Keratinocyte (primary cell): Measurements from ENCODE around the gene ZFYVE19. TPM values are rescaled to one million over a fixed set of nuclear protein-coding genes. Genes with fewer than 3 reads are reported as not detected.

Experiments used
- DNase-seq: peaks from one replicate; pipeline ENCODE4 v3.0.0-alpha.2; 2011; ENCODE audit warnings: low read depth, missing footprints, low spot score
- FAIRE-seq: peaks from 2 replicates; lab custom pipeline; 2011; peaks lifted over from hg19 to GRCh38; lab: Jason Lieb, UNC
- H2AFZ ChIP-seq: 2 replicates; pipeline ENCODE4 v1.6.0; 2012; ENCODE audit warnings: low read length, control low read depth, inconsistent platforms; ENCODE audit not compliant: control insufficient read depth
- H3K27ac ChIP-seq: 2 replicates; pipeline ENCODE4 v1.5.1; 2011; ENCODE audit warnings: low read length; ENCODE audit not compliant: control insufficient read depth, insufficient read depth
- H3K27me3 ChIP-seq: 3 replicates; pipeline ENCODE4 v1.6.0; 2011; ENCODE audit warnings: low read length; ENCODE audit not compliant: control insufficient read depth, insufficient read depth; ENCODE audit errors: extremely low read depth
- H3K36me3 ChIP-seq, 2 experiments: 2 replicates in 1 of 2; 3 replicates in 1 of 2; pipeline ENCODE4 v1.5.1; 2011; ENCODE audit warnings: low read length in 2 of 2, mild to moderate bottlenecking in 1 of 2; ENCODE audit not compliant: control insufficient read depth in 2 of 2, insufficient read depth in 2 of 2; ENCODE audit errors: extremely low read depth in 1 of 2
- H3K4me1 ChIP-seq: 3 replicates; pipeline ENCODE4 v1.5.1; 2011; ENCODE audit warnings: low read length; ENCODE audit not compliant: control insufficient read depth, insufficient read depth; ENCODE audit errors: extremely low read depth
- H3K4me2 ChIP-seq: 3 replicates; pipeline ENCODE4 v1.6.0; 2011; ENCODE audit warnings: low read depth, low read length; ENCODE audit not compliant: control insufficient read depth, insufficient read depth; ENCODE audit errors: extremely low read depth
- H3K4me3 ChIP-seq, 3 experiments: fragments of 200-600 bp in 1 of 3; sonication (generic) in 1 of 3; 2 replicates in 2 of 3; 3 replicates in 1 of 3; pipeline ENCODE4 v1.5.1; 2011 to 2016; ENCODE audit warnings: low read length in 3 of 3, mild to moderate bottlenecking in 3 of 3, control low read depth in 2 of 3, inconsistent platforms in 1 of 3, low read depth in 1 of 3, mixed read lengths in 1 of 3, mixed run types in 1 of 3, moderate library complexity in 1 of 3; ENCODE audit not compliant: control insufficient read depth in 2 of 3, insufficient read depth in 2 of 3; ENCODE audit errors: extremely low read depth in 1 of 3
- H3K79me2 ChIP-seq: 2 replicates; pipeline ENCODE4 v1.6.0; 2012; ENCODE audit warnings: low read length; ENCODE audit not compliant: control insufficient read depth, insufficient read depth
- H3K9ac ChIP-seq: 3 replicates; pipeline ENCODE4 v1.6.0; 2011; ENCODE audit warnings: low read length; ENCODE audit not compliant: control insufficient read depth, insufficient read depth; ENCODE audit errors: extremely low read depth
- H3K9me1 ChIP-seq: 3 replicates; pipeline ENCODE4 v1.6.0; 2011; ENCODE audit warnings: low read length; ENCODE audit not compliant: control insufficient read depth, insufficient read depth; ENCODE audit errors: extremely low read depth
- H3K9me3 ChIP-seq: 2 replicates; pipeline ENCODE4 v1.5.1; 2012; ENCODE audit warnings: low read depth, low read length; ENCODE audit not compliant: control insufficient read depth
- H4K20me1 ChIP-seq: 3 replicates; pipeline ENCODE4 v1.6.0; 2011; ENCODE audit warnings: low read length; ENCODE audit not compliant: control insufficient read depth, insufficient read depth; ENCODE audit errors: extremely low read depth
- CTCF ChIP-seq, 3 experiments: IDR thresholded peaks in 1 of 3; conservative IDR thresholded peaks in 1 of 3; optimal IDR thresholded peaks in 1 of 3; 2 replicates in 2 of 3; 3 replicates in 1 of 3; pipeline versions ENCODE3 to v1.5.1; 2011; ENCODE audit warnings: low read length in 3 of 3, mild to moderate bottlenecking in 3 of 3, moderate library complexity in 2 of 3, control low read depth in 1 of 3, inconsistent platforms in 1 of 3; ENCODE audit not compliant: insufficient read depth in 2 of 3; ENCODE audit errors: extremely low read depth in 1 of 3
- EZH2 ChIP-seq: IDR thresholded peaks from one replicate; pipeline ENCODE4 v1.6.1; 2012; ENCODE audit warnings: inconsistent platforms, mild to moderate bottlenecking, low read length, moderate library complexity
- dilution Hi-C: fragments of 300-500 bp; cut with MboI; formaldehyde crosslinking; loops from one replicate; pipeline ENCODE4 v1.7.0; 2020; ENCODE audit warnings: low sequenced_read_pairs; ENCODE audit not compliant: extremely low pct_ligation_motif_present
- polyA plus RNA-seq, 5 experiments: library from polyadenylated mRNA; depleted of rRNA in 3 of 5; stranded (reverse) in 3 of 5; stranded (forward) in 1 of 5; unstranded in 1 of 5; fragments of >200 nt; gene quantifications; 1 replicate in 1 of 5; 2 replicates in 3 of 5; 3 replicates in 1 of 5; pipeline versions ENCODE4 v1.2.1 to v1.2.3, GENCODE V29; 2011 to 2012; ENCODE audit warnings: missing spikeins in 2 of 5, low read depth in 1 of 5, low replicate concordance in 1 of 5

The ZFYVE19 gene
- polyA plus RNA-seq, 1 donor (not counting 4 experiments of a cell fraction or from before 2014, with no cell fraction given) = 19.0 TPM

GRCh38 chr15:40799523-40799922, 7.4 kb upstream of the ZFYVE19 start:
- TF ChIP-seq CTCF (optimal IDR thresholded peaks at IDR 0.05 in 1 of 3, IDR thresholded peaks at IDR 0.05 in 1 of 3, conservative IDR thresholded peaks at IDR 0.05 in 1 of 3; ENCODE audit: extremely low read depth in 1 of 3, insufficient read depth in 2 of 3, low read length in 3 of 3) = no peak
- TF ChIP-seq EZH2 = no peak
- no peaks in the 10 kb centered on the region for H3K9me1 ChIP-seq
- DNase-seq (no peak), FAIRE-seq (no peak)
- no peaks in the 10 kb centered on the region for H4K20me1 ChIP-seq
- no peak overlapping the region for H3K9ac ChIP-seq
- peaks cover 3 to 4% of the 10 kb centered on the region in 2 experiments for H3K36me3 ChIP-seq
- H3K27me3 ChIP-seq = no peaks in the 10 kb centered on the region
- H3K9me3 ChIP-seq = no peaks in the 10 kb centered on the region
- no peak overlapping the region for H3K4me3 ChIP-seq
- no peak overlapping the region for H2AFZ ChIP-seq
- H3K79me2 ChIP-seq = peaks cover 52% of the 10 kb centered on the region
- dilution Hi-C loops = no loop called here
- peak overlapping the region; percentile 55 for H3K27ac ChIP-seq
- H3K4me2 ChIP-seq = no peak overlapping the region
- peaks cover 13% of the 10 kb centered on the region for H3K4me1 ChIP-seq

GRCh38 chr15:40803076-40803475, 3.8 kb upstream of the ZFYVE19 start:
- H4K20me1 ChIP-seq = no peaks in the 10 kb centered on the region
- H3K4me3 ChIP-seq = no peak overlapping the region
- peaks cover 3 to 4% of the 10 kb centered on the region in 2 experiments for H3K36me3 ChIP-seq
- no peaks in the 10 kb centered on the region for H3K9me3 ChIP-seq
- dilution Hi-C loops = no loop called here
- H2AFZ ChIP-seq = no peak overlapping the region
- H3K27ac ChIP-seq = no peak overlapping the region
- DNase-seq (no peak), FAIRE-seq (no peak)
- H3K79me2 ChIP-seq = peaks cover 49% of the 10 kb centered on the region
- no peaks in the 10 kb centered on the region for H3K9me1 ChIP-seq
- no peaks in the 10 kb centered on the region for H3K27me3 ChIP-seq
- no peak overlapping the region for H3K4me2 ChIP-seq
- peaks cover 15% of the 10 kb centered on the region for H3K4me1 ChIP-seq
- TF ChIP-seq CTCF (optimal IDR thresholded peaks at IDR 0.05 in 1 of 3, IDR thresholded peaks at IDR 0.05 in 1 of 3, conservative IDR thresholded peaks at IDR 0.05 in 1 of 3; ENCODE audit: extremely low read depth in 1 of 3, insufficient read depth in 2 of 3, low read length in 3 of 3) = no peak
- no peak for TF ChIP-seq EZH2
- H3K9ac ChIP-seq = no peak overlapping the region
